CD4-positive, alpha-beta T cell treated with Interleukin-15 for 4 hours (primary cell): ENCODE results near the gene PARD3B.
A peak's percentile ranks its signal among the peaks of the same experiment; 100 is the strongest.

Experiments
- DNase-seq: peaks from one replicate; pipeline ENCODE4 v3.0.0-alpha.2; 2020; ENCODE audit warnings: low spot score

The PARD3B gene

GRCh38 chr2:204897561-204897960, 352.3 kb downstream of the PARD3B start:
- no peak for DNase-seq

- DNase-seq, result no peak
These were observed 353.8 kb downstream of the PARD3B start for GRCh38 chr2:204898928-204899640.

GRCh38 chr2:204899983-204900382, 354.7 kb downstream of the PARD3B start:
- DNase-seq, result no peak

GRCh38 chr2:204900487-204900886, 355.2 kb downstream of the PARD3B start:
- no peak for DNase-seq

- no peak for DNase-seq
These were observed 355.6 kb downstream of the PARD3B start for GRCh38 chr2:204900910-204901309.

- no peak for DNase-seq
These were observed 356.3 kb downstream of the PARD3B start for GRCh38 chr2:204901591-204901990.

- DNase-seq, result no peak
These were observed 364.5 kb downstream of the PARD3B start for GRCh38 chr2:204909791-204910190.

GRCh38 chr2:204913312-204913711, 368.0 kb downstream of the PARD3B start:
- DNase-seq, result no peak

- DNase-seq, result no peak
These were observed 368.7 kb downstream of the PARD3B start for GRCh38 chr2:204913854-204914464.

- no peak for DNase-seq
These were observed 369.4 kb downstream of the PARD3B start for GRCh38 chr2:204914708-204915107.

GRCh38 chr2:204917089-204917701, 371.9 kb downstream of the PARD3B start:
- DNase-seq, result no peak

GRCh38 chr2:204920776-204921175, 375.5 kb downstream of the PARD3B start:
- no peak for DNase-seq

GRCh38 chr2:204923957-204924356, 378.7 kb downstream of the PARD3B start:
- no peak for DNase-seq

GRCh38 chr2:204931562-204931961, 386.3 kb downstream of the PARD3B start:
- no peak for DNase-seq

- no peak for DNase-seq
These were observed 388.6 kb downstream of the PARD3B start for GRCh38 chr2:204933735-204934374.

GRCh38 chr2:204944927-204945326, 399.7 kb downstream of the PARD3B start:
- DNase-seq, result no peak

GRCh38 chr2:204945376-204945775, 400.1 kb downstream of the PARD3B start:
- no peak for DNase-seq

GRCh38 chr2:204946892-204947291, 401.6 kb downstream of the PARD3B start:
- DNase-seq, result no peak

GRCh38 chr2:204947405-204947804, 402.1 kb downstream of the PARD3B start:
- DNase-seq, result no peak

- peak; percentile 8 for DNase-seq
These were observed 402.9 kb downstream of the PARD3B start for GRCh38 chr2:204948024-204948763.

- DNase-seq, result peak; percentile 13
These were observed 403.5 kb downstream of the PARD3B start for GRCh38 chr2:204948822-204949221.

- no peak for DNase-seq
These were observed 405.5 kb downstream of the PARD3B start for GRCh38 chr2:204950695-204951346.
